Bronchial epithelial cell (primary cell): ENCODE results near the gene OR2K2. TPM values are rescaled to one million over a fixed set of nuclear protein-coding genes. Genes with fewer than 3 reads are reported as not detected.
"Not testable (repeated sequence)": the region's sequence is repeated elsewhere in the genome, so short reads cannot be mapped to it uniquely, and the experiment has no call there.

ENCODE experiments used
- DNase-seq: peaks from one replicate; pipeline ENCODE4 v3.0.0-alpha.2; 2010; ENCODE audit warnings: low read depth
- FAIRE-seq: peaks from 2 replicates; lab custom pipeline; 2011; peaks lifted over from hg19 to GRCh38; lab: Jason Lieb, UNC
- H3K27me3 ChIP-seq: 2 replicates; pipeline ENCODE4 v1.5.1; 2011; ENCODE audit warnings: low read length; ENCODE audit not compliant: control insufficient read depth, insufficient read depth
- H3K36me3 ChIP-seq: 2 replicates; pipeline ENCODE4 v1.5.1; 2011; ENCODE audit warnings: low read length; ENCODE audit not compliant: control insufficient read depth, insufficient read depth
- H3K4me3 ChIP-seq: 2 replicates; pipeline ENCODE4 v1.5.1; 2011; ENCODE audit warnings: mild to moderate bottlenecking, low read depth, low read length, control low read depth
- total RNA-seq: library from RNA; depleted of rRNA; stranded (reverse); fragments of >200 nt; gene quantifications from 2 replicates; pipeline ENCODE4 v1.2.1, GENCODE V29; 2014
- TF ChIP-seq, protein P1 (sequence below): IDR thresholded peaks from 2 replicates; pipeline ENCODE4 v1.5.1; 2011; ENCODE audit warnings: mild to moderate bottlenecking, moderate library complexity, low read length, control low read depth, inconsistent platforms; ENCODE audit not compliant: insufficient read depth, severe bottlenecking

OR2K2 gene
- total RNA-seq, 1 donor from 2014 or later, result not detected

DNA sequence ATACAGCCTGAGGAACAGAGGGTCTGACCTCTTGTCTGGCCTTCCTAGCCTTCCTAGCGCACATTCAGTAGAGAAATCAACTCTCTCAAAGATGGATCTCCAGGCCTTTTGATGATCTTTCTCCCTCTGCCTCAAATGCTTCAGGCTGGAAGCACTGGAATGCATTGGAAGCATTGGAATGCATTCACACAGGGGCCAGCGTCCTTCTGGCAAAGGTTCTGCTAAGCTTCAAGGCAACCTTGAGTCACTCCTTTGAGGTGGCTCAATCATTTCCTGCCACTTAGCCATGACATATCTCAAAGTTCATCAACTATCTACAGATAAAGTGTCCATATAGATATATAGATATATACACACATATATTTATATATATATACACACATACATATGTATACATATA is 42.9 kb downstream of the OR2K2 start:
- TF ChIP-seq, protein P1, sequence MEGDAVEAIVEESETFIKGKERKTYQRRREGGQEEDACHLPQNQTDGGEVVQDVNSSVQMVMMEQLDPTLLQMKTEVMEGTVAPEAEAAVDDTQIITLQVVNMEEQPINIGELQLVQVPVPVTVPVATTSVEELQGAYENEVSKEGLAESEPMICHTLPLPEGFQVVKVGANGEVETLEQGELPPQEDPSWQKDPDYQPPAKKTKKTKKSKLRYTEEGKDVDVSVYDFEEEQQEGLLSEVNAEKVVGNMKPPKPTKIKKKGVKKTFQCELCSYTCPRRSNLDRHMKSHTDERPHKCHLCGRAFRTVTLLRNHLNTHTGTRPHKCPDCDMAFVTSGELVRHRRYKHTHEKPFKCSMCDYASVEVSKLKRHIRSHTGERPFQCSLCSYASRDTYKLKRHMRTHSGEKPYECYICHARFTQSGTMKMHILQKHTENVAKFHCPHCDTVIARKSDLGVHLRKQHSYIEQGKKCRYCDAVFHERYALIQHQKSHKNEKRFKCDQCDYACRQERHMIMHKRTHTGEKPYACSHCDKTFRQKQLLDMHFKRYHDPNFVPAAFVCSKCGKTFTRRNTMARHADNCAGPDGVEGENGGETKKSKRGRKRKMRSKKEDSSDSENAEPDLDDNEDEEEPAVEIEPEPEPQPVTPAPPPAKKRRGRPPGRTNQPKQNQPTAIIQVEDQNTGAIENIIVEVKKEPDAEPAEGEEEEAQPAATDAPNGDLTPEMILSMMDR, result no peak
- no peaks in the 10 kb centered on the region for H3K27me3 ChIP-seq
- DNase-seq, result peak; percentile 55
- H3K36me3 ChIP-seq, result no peaks in the 10 kb centered on the region
- FAIRE-seq, result no peak
- no peak overlapping the region for H3K4me3 ChIP-seq

DNA sequence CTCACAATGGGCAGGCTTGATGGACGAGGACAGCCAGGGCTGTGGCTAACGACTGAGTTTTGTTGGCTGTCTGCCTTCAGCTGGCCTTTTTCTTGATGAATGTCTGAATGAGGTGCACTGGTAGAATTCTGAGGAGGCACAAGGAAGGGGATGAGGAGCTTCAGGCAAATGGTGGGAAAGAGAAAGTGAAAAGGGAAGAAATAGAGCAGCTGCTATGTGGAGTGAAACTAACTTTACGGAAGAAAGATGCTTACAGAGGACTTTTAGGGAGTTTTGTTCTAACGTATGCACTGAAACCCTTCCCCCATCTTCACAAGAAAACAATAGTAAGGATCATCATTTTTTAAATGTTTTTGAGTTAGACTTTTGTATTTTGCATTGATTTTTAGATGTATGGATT is 45.3 kb downstream of the OR2K2 start:
- TF ChIP-seq, protein P1, result no peak
- no peaks in the 10 kb centered on the region for H3K27me3 ChIP-seq
- DNase-seq (no peak), FAIRE-seq (no peak)
- no peaks in the 10 kb centered on the region for H3K36me3 ChIP-seq
- no peak overlapping the region for H3K4me3 ChIP-seq

DNA sequence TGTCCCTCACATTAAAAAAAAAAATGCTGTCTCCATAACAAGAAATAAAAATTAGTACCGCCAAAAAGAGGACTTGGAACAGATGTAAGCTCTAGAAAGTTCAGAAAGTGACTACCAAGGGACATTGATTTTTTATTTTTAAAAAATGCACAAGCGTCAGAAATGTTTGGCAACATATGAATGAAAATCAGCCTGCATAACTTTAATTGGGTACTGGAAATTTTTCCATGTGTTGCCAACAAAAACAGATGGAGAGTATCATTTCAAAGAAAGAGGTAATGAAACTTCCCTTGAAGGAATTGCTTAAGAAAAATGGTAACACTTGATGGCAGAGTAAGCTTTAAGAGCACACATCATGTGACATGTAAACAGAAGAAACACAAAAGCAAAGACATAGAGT is 47.2 kb downstream of the OR2K2 start:
- Histone ChIP-seq H3K4me3 (no peak overlapping the region), H3K36me3 (no peaks in the 10 kb centered on the region), H3K27me3 (no peaks in the 10 kb centered on the region)
- FAIRE-seq, result no peak
- no peak for DNase-seq
- TF ChIP-seq, protein P1, result no peak

DNA sequence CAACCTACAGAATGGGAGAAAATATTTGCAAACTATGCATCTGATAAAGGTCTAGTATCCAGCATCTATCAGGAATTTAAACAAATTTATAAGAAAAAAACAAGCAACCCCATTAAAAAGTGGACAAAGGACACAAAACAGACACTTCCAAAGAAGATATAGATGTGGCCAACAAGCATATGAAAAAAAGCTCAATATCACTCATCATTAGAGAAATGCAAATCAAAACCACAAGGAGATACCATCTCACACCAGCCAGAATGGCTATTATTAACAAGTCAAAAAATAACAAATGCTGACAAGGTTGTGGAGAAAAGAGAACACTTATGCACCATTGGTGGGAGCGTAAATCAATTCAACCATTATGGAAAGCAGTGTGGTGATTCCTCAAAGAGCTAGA is 49.2 kb downstream of the OR2K2 start:
- not testable (repeated sequence) for H3K36me3 ChIP-seq, DNase-seq, FAIRE-seq, H3K27me3 ChIP-seq, H3K4me3 ChIP-seq

Other genes with a start within 250 kb of the OR2K2 start
- 102 and 132 TPM in 2 replicates for gene ECPAS, start 154.2 kb upstream of the OR2K2 start, total RNA-seq
- 0.26 and 0.51 TPM in 2 replicates for gene ZNF483, start 195.0 kb upstream of the OR2K2 start, total RNA-seq